ENCODE measurements around the gene SYT6. TPM values are rescaled to one million over a fixed set of nuclear protein-coding genes. Genes with fewer than 3 reads are reported as not detected.
"Not testable (repeated sequence)": the region's sequence is repeated elsewhere in the genome, so short reads cannot be mapped to it uniquely, and the experiment has no call there.

SYT6 gene
- total RNA-seq, 1 experiment from 2014 or later, result not detected

DNA sequence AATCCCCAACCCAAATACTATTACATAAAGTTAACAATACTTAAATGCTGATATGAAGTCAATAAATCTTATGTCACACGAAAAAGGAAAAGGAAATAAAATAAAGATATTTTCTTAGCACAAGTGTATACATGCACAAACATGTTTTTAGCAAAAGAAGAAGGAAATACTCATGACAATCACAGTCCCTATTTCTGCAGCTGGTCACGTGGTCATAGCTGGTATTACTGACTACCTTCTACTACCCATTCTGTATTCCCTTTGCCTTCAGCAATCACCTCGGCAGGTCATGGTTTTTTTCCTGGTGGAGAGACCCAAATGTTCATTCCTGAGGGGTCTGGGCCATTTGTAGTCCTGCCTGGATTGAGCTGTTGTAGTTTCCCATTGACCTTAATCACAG lies 88.0 kb downstream of the SYT6 start:
- H3K9ac ChIP-seq (ENCODE audit: low read length); POLR2A ChIA-PET; H3K4me3 ChIP-seq (replicated peaks in 1 of 2; ENCODE audit: low read depth in 1 of 2, low read length in 2 of 2); H3K9me3 ChIP-seq (ENCODE audit: control insufficient read depth in 1 of 2, insufficient read depth in 1 of 2, low read depth in 1 of 2, low read length in 2 of 2); BruUV-seq (replicated peaks); H2AFZ ChIP-seq (ENCODE audit: low read depth, low read length, poor library complexity, severe bottlenecking); H3K36me3 ChIP-seq (ENCODE audit: control insufficient read depth in 1 of 2, insufficient read depth in 2 of 2, low read length in 2 of 2); H3K79me2 ChIP-seq (ENCODE audit: insufficient read depth, low read length); CTCF ChIA-PET; H3K4me2 ChIP-seq (ENCODE audit: low read length); RAD21 ChIA-PET (ENCODE audit: low non-redundant PET in 1 of 2, low total read pairs in 2 of 2, uncharacterized antibody in 2 of 2, unreplicated experiment in 2 of 2); intact Hi-C loops (cut with micrococcal nuclease); ATAC-seq; H3K27ac ChIP-seq (ENCODE audit: low read depth, low read length); DNase-seq (ENCODE audit: low read depth, low spot score); H3K9me2 ChIP-seq (ENCODE audit: insufficient read depth); H3K4me1 ChIP-seq (ENCODE audit: control insufficient read depth in 1 of 2, insufficient read depth in 2 of 2, low read length in 2 of 2); H3K27me3 ChIP-seq (ENCODE audit: insufficient read depth, low read length); H4K20me1 ChIP-seq (ENCODE audit: insufficient read depth): not testable (repeated sequence)

DNA sequence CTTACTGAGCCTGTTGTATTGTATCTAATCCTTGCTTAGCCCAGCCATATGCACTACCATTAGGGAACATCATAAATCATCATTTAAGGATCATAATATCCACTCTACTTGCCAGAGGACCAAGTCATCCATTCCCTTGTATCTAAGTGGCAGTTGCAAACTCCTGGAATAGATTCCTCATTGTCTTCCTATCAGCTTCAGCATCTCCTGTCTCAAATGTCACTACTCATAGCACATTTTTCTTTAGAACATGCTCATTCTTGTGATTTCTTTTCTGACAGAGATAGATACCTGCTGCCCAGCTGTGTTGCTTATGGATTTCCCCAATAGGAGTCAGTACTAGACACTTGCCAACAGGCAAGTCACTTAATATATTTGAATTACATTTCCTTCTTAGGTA lies 90.1 kb downstream of the SYT6 start:
- Histone ChIP-seq H2AFZ (ENCODE audit: low read depth, low read length, poor library complexity, severe bottlenecking) (no peak overlapping the region), H3K4me2 (ENCODE audit: low read length) (no peak overlapping the region), H3K36me3 (ENCODE audit: control insufficient read depth in 1 of 2, insufficient read depth in 2 of 2, low read length in 2 of 2) (no peaks in the 10 kb centered on the region), H4K20me1 (ENCODE audit: insufficient read depth) (no peaks in the 10 kb centered on the region), H3K4me1 (ENCODE audit: control insufficient read depth in 1 of 2, insufficient read depth in 2 of 2, low read length in 2 of 2) (no peaks in the 10 kb centered on the region), H3K27ac (ENCODE audit: low read depth, low read length) (no peak overlapping the region), H3K9me2 (ENCODE audit: insufficient read depth) (no peaks in the 10 kb centered on the region), H3K4me3 (replicated peaks in 1 of 2; ENCODE audit: low read depth in 1 of 2, low read length in 2 of 2) (no peak overlapping the region), H3K9ac (ENCODE audit: low read length) (no peak overlapping the region), H3K9me3 (ENCODE audit: control insufficient read depth in 1 of 2, insufficient read depth in 1 of 2, low read depth in 1 of 2, low read length in 2 of 2) (no peaks in the 10 kb centered on the region), H3K27me3 (ENCODE audit: insufficient read depth, low read length) (no peaks in the 10 kb centered on the region), H3K79me2 (ENCODE audit: insufficient read depth, low read length) (no peaks in the 10 kb centered on the region)
- no peak for TF ChIP-seq TCF7L2 (IDR thresholded peaks at IDR 0.05; ENCODE audit: borderline replicate concordance, extremely low read depth, insufficient read depth, insufficient read length)
- no peak for TF ChIP-seq YY1 (IDR thresholded peaks at IDR 0.05; ENCODE audit: extremely low read depth, insufficient replicate concordance, low read depth, low read length)
- no peak for TF ChIP-seq RAD21 (IDR thresholded peaks at IDR 0.05; ENCODE audit: low read depth)
- no peak for TF ChIP-seq ZNF274 (IDR thresholded peaks at IDR 0.05; ENCODE audit: low read depth, low read length)
- no peak for TF ChIP-seq CEBPB (IDR thresholded peaks at IDR 0.05; ENCODE audit: low read depth)
- TF ChIP-seq EZH2 (IDR thresholded peaks at IDR 0.05), result no peak
- TF ChIP-seq, protein P1, sequence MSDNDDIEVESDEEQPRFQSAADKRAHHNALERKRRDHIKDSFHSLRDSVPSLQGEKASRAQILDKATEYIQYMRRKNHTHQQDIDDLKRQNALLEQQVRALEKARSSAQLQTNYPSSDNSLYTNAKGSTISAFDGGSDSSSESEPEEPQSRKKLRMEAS (IDR thresholded peaks at IDR 0.05), result no peak
- TF ChIP-seq JUND (IDR thresholded peaks at IDR 0.05), result no peak
- no peak for TF ChIP-seq EZH2phosphoT487 (IDR thresholded peaks at IDR 0.05; ENCODE audit: borderline replicate concordance)
- no peak for TF ChIP-seq SIN3A (IDR thresholded peaks at IDR 0.05; ENCODE audit: low read depth)
- CTCF ChIA-PET, result no interaction called here
- intact Hi-C loops (cut with micrococcal nuclease), result no loop called here
- POLR2A ChIA-PET, result no interaction called here
- ATAC-seq (no peak), DNase-seq (ENCODE audit: low read depth, low spot score) (no peak)
- BruUV-seq (replicated peaks), result no TSS peak
- RAD21 ChIA-PET (ENCODE audit: low non-redundant PET in 1 of 2, low total read pairs in 2 of 2, uncharacterized antibody in 2 of 2, unreplicated experiment in 2 of 2), result no interaction called here
